Stimulated activated CD8-positive, alpha-beta memory T cell treated with anti-CD3 and anti-CD28 coated beads, Interleukin-4, amount 100 ng/mL, for 24 hours (primary cell): ENCODE results near the gene GNG7.

ENCODE experiments used
- DNase-seq: peaks from one replicate; pipeline ENCODE4 v3.0.0-alpha.2; 2020; ENCODE audit warnings: low read depth

GNG7 gene

GRCh38 chr19:2641332-2641698 lies 61.2 kb downstream of the GNG7 start:
- no peak for DNase-seq

- no peak for DNase-seq
Measured at GRCh38 chr19:2640563-2641331, 61.7 kb downstream of the GNG7 start.

- DNase-seq, result no peak
Measured at GRCh38 chr19:2639999-2640398, 62.5 kb downstream of the GNG7 start.

GRCh38 chr19:2638417-2638940 lies 64.0 kb downstream of the GNG7 start:
- no peak for DNase-seq

- peak; percentile 61 for DNase-seq
Measured at GRCh38 chr19:2636897-2637683, 65.4 kb downstream of the GNG7 start.

- DNase-seq, result no peak
Measured at GRCh38 chr19:2636141-2636896, 66.2 kb downstream of the GNG7 start.

- DNase-seq, result no peak
Measured at GRCh38 chr19:2634960-2635359, 67.5 kb downstream of the GNG7 start.

- DNase-seq, result no peak
Measured at GRCh38 chr19:2634228-2634951, 68.1 kb downstream of the GNG7 start.

- no peak for DNase-seq
Measured at GRCh38 chr19:2633693-2634075, 68.8 kb downstream of the GNG7 start.

- DNase-seq, result no peak
Measured at GRCh38 chr19:2631213-2631821, 71.2 kb downstream of the GNG7 start.

GRCh38 chr19:2630352-2631001 lies 72.0 kb downstream of the GNG7 start:
- DNase-seq, result no peak

GRCh38 chr19:2629491-2630351 lies 72.8 kb downstream of the GNG7 start:
- no peak for DNase-seq

GRCh38 chr19:2628597-2628996 lies 73.9 kb downstream of the GNG7 start:
- DNase-seq, result no peak

- DNase-seq, result no peak
Measured at GRCh38 chr19:2627855-2628254, 74.6 kb downstream of the GNG7 start.

GRCh38 chr19:2627319-2627829 lies 75.1 kb downstream of the GNG7 start:
- DNase-seq, result no peak

- DNase-seq, result no peak
Measured at GRCh38 chr19:2625434-2625833, 77.1 kb downstream of the GNG7 start.

- DNase-seq, result no peak
Measured at GRCh38 chr19:2624537-2625091, 77.9 kb downstream of the GNG7 start.

- DNase-seq, result no peak
Measured at GRCh38 chr19:2623798-2624197, 78.7 kb downstream of the GNG7 start.

- peak; percentile 47 for DNase-seq
Measured at GRCh38 chr19:2622371-2622961, 80.0 kb downstream of the GNG7 start.
